Ecto neural progenitor cell (in vitro differentiated cells): ENCODE measurements around the gene ATXN7.

ENCODE experiments used
- DNase-seq: peaks from one replicate; pipeline ENCODE4 v3.0.0-alpha.2; 2018; ENCODE audit warnings: low spot score

The ATXN7 gene

GRCh38 chr3:63984391-63984790, 120.7 kb downstream of the ATXN7 start:
- no peak for DNase-seq

GRCh38 chr3:63986146-63986545, 122.5 kb downstream of the ATXN7 start:
- DNase-seq, result no peak

- no peak for DNase-seq
Observed at GRCh38 chr3:63986831-63987230, 123.2 kb downstream of the ATXN7 start.

- no peak for DNase-seq
Observed at GRCh38 chr3:63988943-63989342, 125.3 kb downstream of the ATXN7 start.

- no peak for DNase-seq
Observed at GRCh38 chr3:63990204-63990603, 126.5 kb downstream of the ATXN7 start.

GRCh38 chr3:63990733-63991132, 127.1 kb downstream of the ATXN7 start:
- DNase-seq, result no peak

GRCh38 chr3:63991666-63992065, 128.0 kb downstream of the ATXN7 start:
- no peak for DNase-seq

GRCh38 chr3:63992516-63993209, 129.0 kb downstream of the ATXN7 start:
- DNase-seq, result no peak

- DNase-seq, result peak; percentile 68
Observed at GRCh38 chr3:63993653-63994079, 130.0 kb downstream of the ATXN7 start.

- DNase-seq, result no peak
Observed at GRCh38 chr3:63995086-63995485, 131.4 kb downstream of the ATXN7 start.

- DNase-seq, result no peak
Observed at GRCh38 chr3:63998852-63999754, 135.4 kb downstream of the ATXN7 start.

GRCh38 chr3:64000453-64001055, 136.9 kb downstream of the ATXN7 start:
- no peak for DNase-seq

GRCh38 chr3:64002233-64002632, 138.6 kb downstream of the ATXN7 start:
- DNase-seq, result no peak

GRCh38 chr3:64003589-64003988, 139.9 kb downstream of the ATXN7 start:
- DNase-seq, result no peak

GRCh38 chr3:64008017-64008416, 144.3 kb downstream of the ATXN7 start:
- DNase-seq, result no peak

GRCh38 chr3:64008487-64009351, 145.1 kb downstream of the ATXN7 start:
- DNase-seq, result no peak

- no peak for DNase-seq
Observed at GRCh38 chr3:64009528-64009927, 145.9 kb downstream of the ATXN7 start.

- no peak for DNase-seq
Observed at GRCh38 chr3:64010199-64010598, 146.5 kb downstream of the ATXN7 start.

GRCh38 chr3:64011685-64012084, 148.0 kb downstream of the ATXN7 start:
- no peak for DNase-seq

GRCh38 chr3:64016941-64017620, 153.4 kb downstream of the ATXN7 start:
- DNase-seq, result no peak

GRCh38 chr3:64019271-64019670, 155.6 kb downstream of the ATXN7 start:
- DNase-seq, result no peak
